LNCAP (cell line): Measurements from ENCODE around the gene MAP3K20.

Experiments
- CTCF ChIP-seq: fragments of 450-650 bp; IDR thresholded peaks from 2 replicates; pipeline ENCODE4 v1.5.1; 2017; ENCODE audit warnings: mild to moderate bottlenecking

The MAP3K20 gene

GRCh38 chr2:173254659-173255058 lies 179.0 kb downstream of the MAP3K20 start:
- TF ChIP-seq CTCF, result no peak

- no peak for TF ChIP-seq CTCF
These were observed 183.1 kb downstream of the MAP3K20 start for GRCh38 chr2:173258701-173259100.

GRCh38 chr2:173264151-173264550 lies 188.5 kb downstream of the MAP3K20 start:
- no peak for TF ChIP-seq CTCF

- TF ChIP-seq CTCF, result no peak
These were observed 189.1 kb downstream of the MAP3K20 start for GRCh38 chr2:173264603-173265366.

GRCh38 chr2:173271135-173271534 lies 195.5 kb downstream of the MAP3K20 start:
- no peak for TF ChIP-seq CTCF

- no peak for TF ChIP-seq CTCF
These were observed 196.2 kb downstream of the MAP3K20 start for GRCh38 chr2:173271825-173272224.

- TF ChIP-seq CTCF, result no peak
These were observed 197.2 kb downstream of the MAP3K20 start for GRCh38 chr2:173272849-173273248.
